ENCODE measurements around the gene IL1RL1.

IL1RL1 gene

DNA sequence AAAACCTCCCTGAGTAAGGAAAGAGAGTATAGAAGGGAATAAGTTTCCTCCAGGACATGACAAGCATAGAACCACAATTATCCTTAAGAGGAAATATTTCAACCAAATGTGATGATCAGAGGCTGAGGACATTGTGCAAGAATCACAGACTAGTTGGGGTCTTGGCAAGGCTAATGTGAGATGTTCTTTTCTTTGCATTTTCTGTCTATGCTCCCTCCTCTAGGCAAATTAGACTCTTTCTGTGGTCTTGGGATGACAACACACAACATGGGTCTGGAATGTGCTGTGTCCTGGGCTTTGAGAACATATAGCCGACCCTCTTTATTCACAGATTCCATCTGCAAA lies 32.0 kb upstream of the IL1RL1 start:
- POLR2A ChIA-PET (ENCODE audit: low non-redundant PET), result no interaction called here
- CTCF ChIA-PET, result no interaction called here
- DNase-seq (ENCODE audit: low spot score), result no peak
- TF ChIP-seq, protein P1, sequence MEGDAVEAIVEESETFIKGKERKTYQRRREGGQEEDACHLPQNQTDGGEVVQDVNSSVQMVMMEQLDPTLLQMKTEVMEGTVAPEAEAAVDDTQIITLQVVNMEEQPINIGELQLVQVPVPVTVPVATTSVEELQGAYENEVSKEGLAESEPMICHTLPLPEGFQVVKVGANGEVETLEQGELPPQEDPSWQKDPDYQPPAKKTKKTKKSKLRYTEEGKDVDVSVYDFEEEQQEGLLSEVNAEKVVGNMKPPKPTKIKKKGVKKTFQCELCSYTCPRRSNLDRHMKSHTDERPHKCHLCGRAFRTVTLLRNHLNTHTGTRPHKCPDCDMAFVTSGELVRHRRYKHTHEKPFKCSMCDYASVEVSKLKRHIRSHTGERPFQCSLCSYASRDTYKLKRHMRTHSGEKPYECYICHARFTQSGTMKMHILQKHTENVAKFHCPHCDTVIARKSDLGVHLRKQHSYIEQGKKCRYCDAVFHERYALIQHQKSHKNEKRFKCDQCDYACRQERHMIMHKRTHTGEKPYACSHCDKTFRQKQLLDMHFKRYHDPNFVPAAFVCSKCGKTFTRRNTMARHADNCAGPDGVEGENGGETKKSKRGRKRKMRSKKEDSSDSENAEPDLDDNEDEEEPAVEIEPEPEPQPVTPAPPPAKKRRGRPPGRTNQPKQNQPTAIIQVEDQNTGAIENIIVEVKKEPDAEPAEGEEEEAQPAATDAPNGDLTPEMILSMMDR (conservative IDR thresholded peaks at IDR 0.05; ENCODE audit: low read depth), result no peak
- H3K27ac ChIP-seq, result no peak overlapping the region

- ChIA-PET POLR2A (ENCODE audit: low non-redundant PET) (no interaction called here), CTCF (no interaction called here)
- no peak overlapping the region for H3K27ac ChIP-seq
- TF ChIP-seq, protein P1 (conservative IDR thresholded peaks at IDR 0.05; ENCODE audit: low read depth), result no peak
- DNase-seq (ENCODE audit: low spot score), result no peak
Observed at GRCh38 chr2:102282678-102283091, 28.7 kb upstream of the IL1RL1 start.

DNA sequence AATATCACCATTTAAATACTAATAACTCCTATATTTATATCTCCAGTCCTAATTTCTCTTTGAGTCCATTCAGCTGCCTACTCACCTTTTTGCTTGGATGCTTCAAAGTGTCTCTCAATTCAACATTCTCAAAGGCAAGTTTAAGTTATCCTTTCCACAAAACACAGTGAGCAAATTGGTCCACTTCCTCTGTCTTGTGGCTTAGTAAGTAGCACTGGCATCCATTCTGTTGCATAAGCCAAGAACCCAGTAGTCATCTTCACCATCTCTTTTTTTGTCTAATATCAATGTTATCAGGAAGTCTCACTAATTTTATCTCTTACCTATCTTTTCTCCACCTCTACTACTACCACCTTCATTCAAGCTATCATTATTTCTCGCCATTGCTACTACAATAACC lies 27.4 kb upstream of the IL1RL1 start:
- ChIA-PET POLR2A (ENCODE audit: low non-redundant PET) (no interaction called here), CTCF (no interaction called here)
- TF ChIP-seq, protein P1 (conservative IDR thresholded peaks at IDR 0.05; ENCODE audit: low read depth), result no peak
- no peak for DNase-seq (ENCODE audit: low spot score)
- no peak overlapping the region for H3K27ac ChIP-seq

GRCh38 chr2:102284611-102285010 lies 26.8 kb upstream of the IL1RL1 start:
- CTCF ChIA-PET, result no interaction called here

DNA sequence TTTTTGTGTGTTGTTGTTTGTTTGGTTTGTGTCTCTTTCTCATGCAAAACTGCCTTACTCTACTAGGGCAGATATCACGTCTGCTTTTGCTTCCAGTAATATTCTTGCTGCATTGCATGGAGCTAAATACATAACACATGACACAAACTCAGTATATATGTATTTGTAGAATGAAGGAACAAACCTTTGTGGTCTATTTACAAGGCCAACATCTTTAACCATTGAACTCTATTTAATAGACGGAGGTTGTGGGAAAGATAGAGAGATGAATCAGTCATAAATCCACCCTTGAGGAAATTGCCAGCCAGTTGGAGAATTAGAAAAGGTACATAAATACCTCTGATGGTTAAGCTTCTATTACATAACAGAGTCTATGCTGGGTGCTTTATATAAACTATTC lies 26.0 kb upstream of the IL1RL1 start:
- H3K27ac ChIP-seq, result no peak overlapping the region
- TF ChIP-seq, protein P1 (conservative IDR thresholded peaks at IDR 0.05; ENCODE audit: low read depth), result no peak
- CTCF ChIA-PET, result no interaction called here
- DNase-seq (ENCODE audit: low spot score), result no peak
- POLR2A ChIA-PET (ENCODE audit: low non-redundant PET), result no interaction called here

More at GRCh38 chr2:102284611-102285010, 26.8 kb upstream of the IL1RL1 start:
- no peak overlapping the region for H3K27ac ChIP-seq
- TF ChIP-seq, protein P1 (conservative IDR thresholded peaks at IDR 0.05; ENCODE audit: low read depth), result no peak
- DNase-seq (ENCODE audit: low spot score), result no peak
- POLR2A ChIA-PET (ENCODE audit: low non-redundant PET), result no interaction called here

- DNase-seq (ENCODE audit: low spot score), result no peak
- no peak overlapping the region for H3K27ac ChIP-seq
- TF ChIP-seq, protein P1 (conservative IDR thresholded peaks at IDR 0.05; ENCODE audit: low read depth), result no peak
- ChIA-PET POLR2A (ENCODE audit: low non-redundant PET) (no interaction called here), CTCF (no interaction called here)
Observed at GRCh38 chr2:102286041-102286440, 25.3 kb upstream of the IL1RL1 start.

DNA sequence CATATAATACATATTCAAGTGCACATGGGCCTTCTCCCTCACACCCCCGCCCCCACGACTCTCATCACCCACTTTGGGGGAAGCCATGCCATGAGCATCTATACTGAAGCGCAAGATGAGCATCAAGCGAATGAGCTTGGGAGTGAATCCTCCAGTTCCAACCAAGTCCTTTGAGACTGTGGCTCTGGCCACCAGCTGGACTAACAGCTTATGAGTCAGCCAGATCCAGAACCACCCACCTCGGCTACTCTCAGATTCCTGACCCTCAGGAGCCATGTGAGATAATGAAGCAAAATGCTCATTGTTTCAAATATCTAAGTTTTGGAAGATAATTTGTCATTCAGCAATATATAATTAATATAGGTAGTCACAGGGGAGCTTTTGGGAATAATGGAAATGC lies 22.2 kb upstream of the IL1RL1 start:
- H3K27ac ChIP-seq, result no peak overlapping the region
- TF ChIP-seq, protein P1 (conservative IDR thresholded peaks at IDR 0.05; ENCODE audit: low read depth), result no peak
- ChIA-PET CTCF (no interaction called here), POLR2A (ENCODE audit: low non-redundant PET) (interaction anchor here (0.5 to 0.6 kb wide), 2 partner anchors 38 to 54 kb away, joined by 3 read pairs; no protein-coding TSS in a partner anchor)
- DNase-seq (ENCODE audit: low spot score), result no peak

Data from RWPE1 (cell line).